ENCODE data around the gene KRT4.
"Not testable (repeated sequence)": the region's sequence is repeated elsewhere in the genome, so short reads cannot be mapped to it uniquely, and the experiment has no call there.

Gene KRT4

DNA sequence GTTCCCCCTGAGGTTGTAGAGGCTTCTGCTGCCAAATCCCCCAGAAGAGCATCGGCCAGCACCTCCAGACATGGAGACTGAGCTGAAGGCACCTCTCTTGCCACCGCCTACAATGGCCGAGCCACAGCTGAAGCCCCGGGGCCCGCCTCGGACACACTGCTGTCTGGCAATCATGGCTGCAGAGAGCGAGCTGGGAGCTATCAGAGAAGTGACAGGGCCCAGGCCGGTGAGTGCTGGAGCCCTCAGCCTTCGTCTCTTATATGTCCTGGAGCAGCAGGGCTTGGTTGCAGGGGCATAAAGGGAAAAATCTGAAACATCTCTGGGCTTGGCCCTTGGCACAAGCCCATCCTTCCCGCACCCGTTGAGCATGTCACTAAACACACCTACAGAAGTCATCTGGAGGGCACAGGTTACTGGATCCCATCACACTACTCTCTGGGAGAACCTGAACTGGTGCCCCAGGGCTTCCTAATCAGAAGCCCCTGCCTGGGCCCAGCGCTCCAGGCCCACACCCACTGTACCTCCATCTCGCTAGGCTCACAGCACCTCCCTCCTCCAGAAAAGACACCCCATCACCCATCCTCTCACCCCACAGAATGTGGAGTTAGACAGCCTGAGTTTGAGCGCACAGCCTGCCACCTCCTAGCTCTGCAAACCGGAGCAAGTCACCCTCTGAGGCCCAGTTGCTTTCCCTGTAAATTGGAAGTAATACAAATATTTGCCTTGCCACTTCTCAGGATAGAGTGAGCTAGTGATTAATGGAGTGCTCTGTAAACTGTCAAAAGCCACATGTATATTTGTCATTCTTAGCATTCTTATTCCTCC lies at the start of gene KRT4:
Gene KRT4, minus strand, starts transcription at position 232 of the 825 bp plus-strand sequence. Its CDS starts 58 bp downstream, at position 174.
- DNase-seq (ENCODE audit: low spot score): no peak

- DNase-seq (ENCODE audit: low spot score): no peak
Observed at GRCh38 chr12:52862023-52862422, 48.1 kb upstream of the KRT4 start.

GRCh38 chr12:52861511-52861910 lies 47.6 kb upstream of the KRT4 start:
- DNase-seq (ENCODE audit: low spot score): no peak

- DNase-seq (ENCODE audit: low spot score): no peak
Observed at GRCh38 chr12:52860102-52860823, 46.3 kb upstream of the KRT4 start.

- no peak for DNase-seq (ENCODE audit: low spot score)
Observed at GRCh38 chr12:52857500-52857899, 43.6 kb upstream of the KRT4 start.

DNA sequence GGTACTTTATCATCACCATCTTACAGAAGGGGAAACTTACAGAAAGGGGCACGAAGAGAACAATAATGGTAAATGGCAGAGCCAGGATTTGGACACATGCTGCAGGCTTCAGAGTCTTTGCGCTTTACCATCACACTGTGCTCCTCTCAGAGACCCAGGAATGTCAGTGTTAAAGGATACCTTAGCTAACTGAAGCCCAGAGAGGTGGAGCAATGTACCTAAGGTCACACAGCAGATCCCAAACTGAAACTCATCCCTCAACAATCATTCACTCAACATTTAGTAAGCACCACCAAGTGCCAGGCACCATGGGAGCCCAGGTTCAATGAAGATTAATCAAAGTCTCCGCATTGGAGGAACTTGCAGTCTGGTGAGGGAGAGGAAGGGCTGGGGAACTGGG lies 42.9 kb upstream of the KRT4 start:
- DNase-seq (ENCODE audit: low spot score): no peak

DNA sequence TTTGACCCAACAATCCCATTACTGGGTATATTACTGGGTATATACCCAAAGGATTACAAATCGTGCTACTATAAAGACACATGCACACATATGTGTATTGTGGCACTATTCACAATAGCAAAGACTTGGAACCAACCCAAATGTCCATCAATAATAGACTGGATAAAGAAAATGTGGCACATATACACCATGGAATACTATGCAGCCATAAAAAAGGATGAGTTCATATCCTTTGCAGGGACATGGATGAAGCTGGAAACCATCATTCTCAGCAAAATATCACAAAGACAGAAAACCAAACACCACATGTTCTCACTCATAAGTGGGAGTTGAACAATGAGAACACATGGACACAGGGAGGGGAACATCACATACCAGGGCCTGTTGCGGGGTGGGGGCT lies 42.2 kb upstream of the KRT4 start:
- not testable (repeated sequence) for DNase-seq (ENCODE audit: low spot score)

GRCh38 chr12:52851787-52852186 lies 37.9 kb upstream of the KRT4 start:
- DNase-seq (ENCODE audit: low spot score): no peak

- DNase-seq (ENCODE audit: low spot score): no peak
Observed at GRCh38 chr12:52850681-52851080, 36.8 kb upstream of the KRT4 start.

GRCh38 chr12:52849511-52849910 lies 35.6 kb upstream of the KRT4 start:
- DNase-seq (ENCODE audit: low spot score): no peak

DNA sequence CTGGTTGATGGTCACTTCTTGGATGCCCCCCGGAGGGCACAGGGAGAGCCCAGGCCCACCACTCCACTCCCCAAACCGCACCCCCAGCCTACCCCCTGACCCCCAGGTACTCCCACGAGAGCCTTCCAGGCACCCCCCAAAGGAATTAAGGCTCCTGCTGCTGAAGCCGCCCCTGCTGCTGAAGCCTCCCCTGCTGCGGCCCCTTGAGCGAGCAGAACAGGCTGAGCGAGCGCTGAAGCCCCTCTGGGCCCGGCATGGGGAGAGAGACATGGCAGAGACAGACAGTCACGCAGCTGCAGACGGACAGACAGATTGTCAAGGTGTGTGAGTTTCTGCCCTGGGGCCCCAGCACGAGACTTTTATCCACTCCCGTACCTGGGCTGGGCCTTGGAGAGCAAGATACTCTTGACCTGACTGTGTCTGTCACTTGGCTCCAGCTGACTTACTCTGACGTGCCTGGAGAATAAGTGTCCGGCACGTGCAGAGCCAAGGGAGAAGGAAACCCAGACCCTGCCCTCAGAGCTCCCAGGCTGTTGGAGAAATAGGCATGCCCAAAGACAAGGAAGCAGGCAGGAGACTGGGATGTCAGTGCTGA lies 34.8 kb upstream of the KRT4 start, which contains the start of gene KRT78:
Gene KRT78, minus strand, starts transcription at position 334 of the 595 bp plus-strand sequence. Its CDS starts 64 bp downstream, at position 270.
- no peak for DNase-seq (ENCODE audit: low spot score)

- DNase-seq (ENCODE audit: low spot score): no peak
Observed at GRCh38 chr12:52847335-52848102, 33.6 kb upstream of the KRT4 start.

- DNase-seq (ENCODE audit: low spot score): no peak
Observed at GRCh38 chr12:52846356-52846970, 32.5 kb upstream of the KRT4 start.

GRCh38 chr12:52845946-52846345 lies 32.0 kb upstream of the KRT4 start:
- no peak for DNase-seq (ENCODE audit: low spot score)

- DNase-seq (ENCODE audit: low spot score): no peak
Observed at GRCh38 chr12:52844386-52844785, 30.5 kb upstream of the KRT4 start.

DNA sequence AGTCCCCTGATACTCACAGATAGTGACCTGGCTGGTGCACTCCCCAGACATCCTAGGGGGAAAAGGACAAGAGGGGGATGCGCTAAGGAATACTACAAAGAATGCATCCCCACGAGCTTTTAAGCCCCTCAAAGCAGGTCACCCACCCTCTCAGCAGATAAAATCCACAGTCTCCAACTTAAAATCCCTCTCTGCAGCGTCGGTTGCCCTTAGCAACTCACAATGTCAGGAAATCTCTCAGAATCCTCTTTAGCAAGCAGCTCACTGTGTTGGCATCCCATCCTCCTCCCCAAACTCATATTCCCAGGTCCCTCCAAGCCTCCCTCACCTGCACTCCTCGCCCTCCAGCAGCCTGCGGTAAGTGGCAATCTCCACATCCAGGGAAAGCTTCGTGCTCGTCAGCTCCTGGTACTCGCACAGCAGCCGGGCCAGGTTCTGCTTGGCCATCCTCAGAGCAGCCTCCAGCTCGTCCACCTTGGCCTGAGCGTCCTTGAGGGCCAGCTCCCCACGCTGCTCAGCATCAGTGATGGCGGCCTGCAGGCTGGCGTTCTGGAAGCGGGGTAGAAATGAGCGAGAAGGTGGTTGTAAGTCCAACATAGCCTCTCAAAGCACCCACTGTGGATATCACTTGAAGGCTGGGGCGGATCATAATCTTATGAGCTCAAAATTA lies 25.7 kb upstream of the KRT4 start:
- no peak for DNase-seq (ENCODE audit: low spot score)

DNA sequence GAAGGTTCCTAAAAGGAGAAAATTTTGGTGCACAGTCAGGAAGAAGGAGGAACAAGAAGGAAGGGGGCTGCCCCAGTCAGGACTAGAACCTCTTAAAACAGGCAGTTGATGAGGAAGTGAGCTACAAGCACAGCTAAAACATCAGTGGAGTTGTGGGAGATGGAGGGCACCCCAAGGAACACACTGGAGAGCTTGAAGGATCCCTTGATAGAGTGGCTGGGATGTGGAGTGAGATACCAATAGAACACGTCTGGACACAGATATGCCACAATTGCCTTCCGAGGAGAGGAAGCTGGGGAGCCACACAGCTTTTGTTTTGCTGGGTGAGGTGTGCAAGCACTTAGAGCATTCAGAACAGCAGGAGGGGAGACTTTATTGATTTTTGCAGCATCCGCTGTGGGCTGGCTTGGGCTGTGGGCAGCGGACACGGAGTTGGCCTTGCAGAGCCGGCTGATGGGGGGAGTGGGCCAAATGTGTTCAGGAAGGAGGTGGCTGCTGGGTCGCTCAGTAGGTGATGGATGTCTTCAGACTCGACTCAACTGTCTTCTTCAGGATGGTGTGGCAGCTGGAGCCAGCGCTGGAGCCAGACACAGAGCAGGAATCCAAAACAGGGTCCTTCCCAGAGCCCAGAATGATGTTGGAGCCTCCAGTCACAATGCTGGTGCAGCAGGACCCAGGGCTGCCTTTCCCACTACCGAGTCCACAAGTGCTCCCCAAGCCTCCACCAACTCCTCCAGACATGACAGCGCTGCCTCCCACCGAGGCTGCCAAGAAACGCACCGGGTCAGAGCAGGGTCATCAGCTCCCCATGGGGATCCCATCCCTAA lies 24.9 kb upstream of the KRT4 start:
- no peak for DNase-seq (ENCODE audit: low spot score)

DNA sequence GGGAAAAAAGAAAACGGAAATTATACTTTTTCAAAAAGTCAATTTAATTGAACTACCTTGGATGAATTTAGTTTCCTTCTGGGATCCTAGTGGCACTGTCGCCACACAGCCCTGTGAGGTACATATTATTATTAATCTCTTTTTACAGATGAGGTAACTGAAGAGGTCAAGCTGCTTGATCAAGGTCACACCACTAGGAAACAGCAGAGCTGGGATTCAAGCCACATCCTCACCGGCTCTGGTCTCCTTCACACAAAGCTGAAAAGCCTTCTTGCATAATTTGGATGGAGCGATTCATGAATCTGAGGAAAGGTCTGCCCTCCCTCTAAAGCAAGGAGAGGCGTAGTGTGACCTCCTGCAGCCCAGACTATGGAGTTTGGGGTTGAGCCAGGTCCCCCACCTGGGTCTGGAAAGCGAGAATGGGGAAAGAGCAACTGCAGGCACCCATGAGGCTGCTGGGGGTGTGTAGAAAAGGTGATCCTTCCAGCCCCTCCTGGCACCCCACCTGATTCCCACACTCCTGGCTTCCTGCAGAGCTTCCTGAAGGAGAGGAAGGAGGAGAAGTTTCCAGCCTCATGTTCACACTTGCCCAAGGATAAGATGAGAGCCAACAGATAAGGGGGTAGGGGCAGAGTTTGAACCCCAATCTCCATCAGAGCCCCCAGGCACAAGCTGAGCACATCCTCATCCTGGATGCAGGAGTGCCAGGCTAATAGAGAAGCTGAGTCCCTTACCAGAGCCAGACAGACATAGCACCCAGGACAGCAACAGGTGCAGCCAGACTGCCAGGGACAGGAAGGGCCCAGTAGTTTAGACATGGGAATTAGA lies 24.1 kb upstream of the KRT4 start:
- no peak for DNase-seq (ENCODE audit: low spot score)

DNA sequence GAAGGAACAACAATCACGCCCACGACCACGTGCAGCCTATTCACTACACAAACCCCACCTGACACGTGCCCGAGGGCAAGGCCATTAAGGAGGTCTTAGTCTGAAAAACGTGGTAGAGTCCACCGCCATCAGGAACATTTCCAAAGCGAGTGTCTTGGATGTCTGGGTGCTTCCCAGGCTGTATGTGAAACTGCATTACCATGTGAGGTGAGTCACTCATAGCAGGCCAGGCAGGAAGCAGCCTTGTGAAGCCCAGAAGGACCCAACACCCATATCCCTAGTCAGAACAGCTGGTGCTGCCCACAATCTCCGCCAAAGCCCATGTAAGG lies 23.5 kb upstream of the KRT4 start:
- DNase-seq (ENCODE audit: low spot score): peak; percentile 64

All from kidney capillary endothelial cell (primary cell).